B cell (primary cell): ENCODE results near the gene NPVF.

Experiments
- CTCF ChIP-seq: fragments of 200-600 bp; IDR thresholded peaks from one replicate; pipeline ENCODE4 v1.8.0; 2022; ENCODE audit warnings: antibody characterized with exemption, mild to moderate bottlenecking
- EZH2 ChIP-seq: IDR thresholded peaks from 2 replicates; pipeline ENCODE4 v1.6.1; 2012; ENCODE audit warnings: borderline replicate concordance, low read depth, mild to moderate bottlenecking, moderate library complexity, low read length; ENCODE audit not compliant: insufficient read depth, poor library complexity, severe bottlenecking

- no peak for TF ChIP-seq CTCF
- TF ChIP-seq EZH2: no peak
These were observed 47.3 kb downstream of the NPVF start for GRCh38 chr7:25180946-25181345.
